ENCODE measurements around the gene MYLK. TPM values are rescaled to one million over a fixed set of nuclear protein-coding genes. Genes with fewer than 3 reads are reported as not detected.
A peak's percentile ranks its signal among the peaks of the same experiment; 100 is the strongest.
"Not testable (repeated sequence)": the region's sequence is repeated elsewhere in the genome, so short reads cannot be mapped to it uniquely, and the experiment has no call there.

MYLK gene
- total RNA-seq, 1 donor from 2014 or later, result 50.5 TPM

DNA sequence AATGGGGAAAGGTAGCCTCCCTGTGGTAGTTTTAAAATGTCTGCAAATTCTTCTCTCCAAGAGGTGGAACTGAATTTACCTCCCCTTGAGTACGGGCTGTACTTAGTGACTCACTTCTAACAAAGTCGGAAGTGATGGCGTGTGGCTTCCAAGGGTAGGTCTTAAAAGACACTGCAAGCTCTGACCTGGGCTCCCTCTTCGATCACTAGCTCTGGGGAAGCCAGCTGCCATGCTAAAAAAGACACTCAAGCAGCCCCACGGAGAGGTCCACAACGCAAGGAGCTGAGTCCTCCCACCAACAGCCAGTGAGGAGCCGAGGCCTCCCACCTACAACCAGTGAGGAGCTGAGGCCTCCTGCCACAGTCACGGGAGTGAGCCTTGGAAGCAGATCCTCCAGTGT is 177.3 kb downstream of the MYLK start:
- Histone ChIP-seq H3K27me3 (ENCODE audit: insufficient read depth, low read length) (no peaks in the 10 kb centered on the region), H3K4me3 (ENCODE audit: insufficient read depth, low read depth, low read length) (no peak overlapping the region), H2AFZ (ENCODE audit: low read depth, low read length) (no peak overlapping the region), H3K36me3 (ENCODE audit: insufficient read depth, low read length) (no peaks in the 10 kb centered on the region), H3K9me3 (ENCODE audit: insufficient read depth, low read depth, low read length) (no peaks in the 10 kb centered on the region), H3K79me2 (ENCODE audit: insufficient read depth, low read length) (no peaks in the 10 kb centered on the region), H3K4me2 (ENCODE audit: low read length) (no peak overlapping the region), H3K27ac (ENCODE audit: low read depth, low read length) (no peak overlapping the region), H3K9ac (ENCODE audit: low read length) (no peak overlapping the region), H3K4me1 (ENCODE audit: insufficient read depth, low read length) (peaks cover 13% of the 10 kb centered on the region), H4K20me1 (ENCODE audit: insufficient read depth, low read length) (no peaks in the 10 kb centered on the region)
- Mint-ChIP-seq H3K27ac (ENCODE audit: unreplicated experiment) (no peak overlapping the region), H3K4me1 (ENCODE audit: low read depth, unreplicated experiment) (peaks cover 21% of the 10 kb centered on the region), H3K36me3 (ENCODE audit: low read depth, unreplicated experiment) (peaks cover 14% of the 10 kb centered on the region), H3K4me3 (ENCODE audit: unreplicated experiment) (no peak overlapping the region), H3K27me3 (ENCODE audit: low read depth, unreplicated experiment) (no peaks in the 10 kb centered on the region), H3K9me3 (ENCODE audit: unreplicated experiment) (no peaks in the 10 kb centered on the region)
- DNase-seq (ENCODE audit: low read depth), result peak; percentile 38
- FAIRE-seq, result no peak
- TF ChIP-seq EZH2 (IDR thresholded peaks at IDR 0.05; ENCODE audit: insufficient read depth, low read length) (no peak), CTCF (IDR thresholded peaks at IDR 0.05; ENCODE audit: insufficient read depth, low read depth, low read length) (no peak)

GRCh38 chr3:123705488-123706285 is 178.4 kb downstream of the MYLK start:
- H3K36me3 ChIP-seq (ENCODE audit: insufficient read depth, low read length), result no peaks in the 10 kb centered on the region
- Mint-ChIP-seq H3K27me3 (ENCODE audit: low read depth, unreplicated experiment) (no peaks in the 10 kb centered on the region), H3K9me3 (ENCODE audit: unreplicated experiment) (no peaks in the 10 kb centered on the region), H3K36me3 (ENCODE audit: low read depth, unreplicated experiment) (peaks cover 16% of the 10 kb centered on the region), H3K4me3 (ENCODE audit: unreplicated experiment) (no peak overlapping the region), H3K27ac (ENCODE audit: unreplicated experiment) (no peak overlapping the region), H3K4me1 (ENCODE audit: low read depth, unreplicated experiment) (peaks cover 24% of the 10 kb centered on the region)
- no peak overlapping the region for H3K9ac ChIP-seq (ENCODE audit: low read length)
- DNase-seq (ENCODE audit: low read depth) (no peak), FAIRE-seq (peak; percentile 32)
- no peak overlapping the region for H3K27ac ChIP-seq (ENCODE audit: low read depth, low read length)
- no peaks in the 10 kb centered on the region for H3K79me2 ChIP-seq (ENCODE audit: insufficient read depth, low read length)
- H3K9me3 ChIP-seq (ENCODE audit: insufficient read depth, low read depth, low read length), result no peaks in the 10 kb centered on the region
- no peak overlapping the region for H2AFZ ChIP-seq (ENCODE audit: low read depth, low read length)
- H3K4me2 ChIP-seq (ENCODE audit: low read length), result no peak overlapping the region
- H3K4me3 ChIP-seq (ENCODE audit: insufficient read depth, low read depth, low read length), result no peak overlapping the region
- TF ChIP-seq EZH2 (IDR thresholded peaks at IDR 0.05; ENCODE audit: insufficient read depth, low read length) (no peak), CTCF (IDR thresholded peaks at IDR 0.05; ENCODE audit: insufficient read depth, low read depth, low read length) (no peak)
- H3K27me3 ChIP-seq (ENCODE audit: insufficient read depth, low read length), result no peaks in the 10 kb centered on the region
- H4K20me1 ChIP-seq (ENCODE audit: insufficient read depth, low read length), result no peaks in the 10 kb centered on the region
- peaks cover 12% of the 10 kb centered on the region for H3K4me1 ChIP-seq (ENCODE audit: insufficient read depth, low read length)

DNA sequence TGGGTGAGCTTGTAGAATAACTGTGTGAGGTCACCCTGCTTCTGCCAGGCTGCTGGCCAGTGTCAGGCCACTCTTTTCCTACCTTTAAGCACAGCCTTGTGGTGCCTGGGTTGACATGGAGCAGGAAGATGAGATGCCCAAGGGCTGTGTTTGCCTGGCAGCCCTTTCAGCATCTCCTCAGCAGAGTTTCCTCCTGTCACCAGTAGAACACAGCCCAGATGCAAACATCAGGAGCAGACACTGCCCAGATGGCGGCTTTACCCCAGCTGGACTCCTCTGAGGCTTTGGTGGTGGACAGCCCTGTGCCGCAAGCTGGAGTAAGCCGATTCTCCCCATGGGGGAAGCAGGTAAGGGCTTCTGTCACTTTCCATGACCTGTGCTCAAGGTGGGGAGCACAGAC is 180.5 kb downstream of the MYLK start:
- not testable (repeated sequence) for H3K36me3 ChIP-seq (ENCODE audit: insufficient read depth, low read length); H3K79me2 ChIP-seq (ENCODE audit: insufficient read depth, low read length); H3K27ac ChIP-seq (ENCODE audit: low read depth, low read length); H3K4me3 Mint-ChIP-seq (ENCODE audit: unreplicated experiment); H3K27me3 Mint-ChIP-seq (ENCODE audit: low read depth, unreplicated experiment); DNase-seq (ENCODE audit: low read depth); FAIRE-seq; H3K9me3 ChIP-seq (ENCODE audit: insufficient read depth, low read depth, low read length); H2AFZ ChIP-seq (ENCODE audit: low read depth, low read length); H3K9ac ChIP-seq (ENCODE audit: low read length); H4K20me1 ChIP-seq (ENCODE audit: insufficient read depth, low read length); H3K9me3 Mint-ChIP-seq (ENCODE audit: unreplicated experiment); H3K27me3 ChIP-seq (ENCODE audit: insufficient read depth, low read length); H3K4me2 ChIP-seq (ENCODE audit: low read length); H3K4me3 ChIP-seq (ENCODE audit: insufficient read depth, low read depth, low read length); H3K27ac Mint-ChIP-seq (ENCODE audit: unreplicated experiment)
- peaks cover 18% of the 10 kb centered on the region for H3K4me1 ChIP-seq (ENCODE audit: insufficient read depth, low read length)
- H3K36me3 Mint-ChIP-seq (ENCODE audit: low read depth, unreplicated experiment), result peaks cover 20% of the 10 kb centered on the region
- peaks cover 40% of the 10 kb centered on the region for H3K4me1 Mint-ChIP-seq (ENCODE audit: low read depth, unreplicated experiment)

All from astrocyte (in vitro differentiated cells and primary cell).